Retina (tissue), 1 donor: ENCODE data around the gene EFR3B.
"Not testable (repeated sequence)": the region's sequence is repeated elsewhere in the genome, so short reads cannot be mapped to it uniquely, and the experiment has no call there.

Experiments used
- DNase-seq: peaks from one replicate; pipeline ENCODE4 v3.0.0-alpha.2; 2016

Gene EFR3B

DNA sequence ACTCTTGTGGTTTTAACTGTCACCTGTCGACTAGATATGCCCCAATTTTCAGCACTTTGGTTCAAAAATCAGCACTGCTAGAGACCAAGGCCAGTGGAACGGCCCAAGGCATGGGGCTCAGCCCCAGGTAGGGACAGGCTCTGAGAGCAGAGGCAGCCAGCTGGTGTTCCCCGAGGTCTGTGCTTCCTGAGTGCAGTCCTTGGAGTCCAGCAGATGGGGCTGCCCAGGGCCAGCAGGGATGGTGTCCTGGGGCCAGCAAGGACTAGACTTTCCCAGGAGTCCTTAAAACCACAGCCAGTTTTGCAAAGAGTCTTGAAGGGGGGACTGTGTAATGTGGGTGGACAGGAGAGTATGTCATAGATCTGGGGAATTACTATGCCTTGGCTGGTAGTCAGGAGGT, 70.2 kb downstream of the EFR3B start:
- no peak for DNase-seq

DNA sequence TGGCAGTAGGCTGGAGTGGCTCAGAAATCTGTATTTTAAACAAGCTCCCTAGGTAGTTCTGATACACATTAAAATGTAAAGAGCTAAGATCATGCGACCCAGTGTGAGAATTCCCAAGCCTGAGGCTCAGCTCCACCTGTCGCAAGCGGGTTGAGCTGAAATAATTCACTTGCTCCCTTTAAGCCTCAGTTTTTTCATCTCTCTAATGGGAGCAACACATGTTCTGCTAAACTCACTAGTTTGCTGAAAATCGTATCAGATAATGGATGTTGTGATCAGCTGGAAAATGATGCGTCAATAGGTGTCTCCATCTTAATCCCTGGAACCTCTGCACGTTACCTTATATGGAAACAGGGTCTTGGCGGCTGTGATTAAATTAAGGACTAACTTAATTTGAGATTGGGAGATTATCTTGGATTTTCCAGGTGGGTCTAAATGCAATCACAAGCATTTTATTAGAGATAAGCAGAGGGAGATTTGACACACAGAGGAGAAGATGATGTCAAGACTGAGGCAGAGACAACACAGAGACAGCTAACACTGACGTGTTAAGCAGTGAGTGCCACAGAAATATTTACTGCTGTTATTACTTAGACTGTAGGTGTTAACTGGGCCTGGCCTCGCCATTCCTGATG, 73.5 kb downstream of the EFR3B start:
- no peak for DNase-seq

DNA sequence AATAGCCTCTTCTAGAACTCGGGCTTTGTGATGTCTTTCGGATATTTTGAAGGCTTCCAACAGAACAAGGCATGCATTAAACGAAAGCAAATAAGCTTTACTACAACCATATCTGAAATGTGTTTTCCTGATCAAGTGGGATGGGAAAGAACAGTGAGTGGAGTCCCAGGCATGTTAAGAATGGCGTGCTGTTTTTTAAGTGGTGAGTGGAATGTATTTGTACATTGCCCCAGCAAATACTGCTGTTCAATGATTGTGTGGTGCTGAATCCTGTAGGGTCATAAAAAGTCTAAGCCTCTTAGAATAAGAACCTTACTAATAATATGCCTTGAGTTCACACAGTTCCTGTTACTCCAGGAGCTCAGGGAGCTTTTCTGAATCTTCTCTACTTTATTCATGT, 74.0 kb downstream of the EFR3B start:
- DNase-seq = no peak

DNA sequence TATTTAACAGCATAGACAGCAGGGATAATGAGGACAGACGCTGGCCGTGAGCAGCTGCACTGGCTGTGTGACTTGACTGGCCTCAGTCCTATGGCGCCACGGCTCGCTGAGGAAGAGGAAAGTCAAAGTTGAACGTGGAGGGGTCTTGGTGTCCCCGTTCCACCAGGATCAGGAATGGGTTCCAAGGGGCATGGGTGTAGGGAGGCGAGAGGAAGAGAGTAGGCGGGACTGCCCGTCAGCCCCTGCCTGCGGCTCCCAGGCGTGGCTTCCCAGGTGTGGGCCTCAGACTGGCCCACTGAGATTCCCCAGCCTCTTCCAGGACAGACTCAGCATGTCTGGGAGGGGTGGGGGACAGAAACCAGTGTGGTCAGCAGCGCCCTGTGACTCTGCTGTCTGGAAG, 75.1 kb downstream of the EFR3B start:
- DNase-seq = no peak

DNA sequence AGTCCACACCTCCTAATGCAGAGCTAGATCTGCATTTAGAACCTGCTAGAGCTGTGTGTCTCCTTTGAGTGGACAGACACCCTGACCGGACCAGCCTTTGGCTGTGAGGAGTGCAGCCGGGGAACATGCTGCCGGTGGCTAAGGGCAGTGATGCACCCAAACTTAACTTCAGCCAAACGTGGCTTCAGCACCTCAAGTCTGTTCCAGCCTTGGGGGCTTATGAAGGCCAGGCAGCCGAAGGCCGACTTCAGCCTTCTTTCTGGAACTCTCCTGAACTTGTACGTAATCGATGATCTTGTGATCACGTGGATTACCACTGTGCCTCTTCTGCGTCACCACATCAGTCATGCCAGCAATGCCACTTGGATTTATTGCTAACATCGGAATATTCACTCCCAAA, 77.4 kb downstream of the EFR3B start:
- no peak for DNase-seq

DNA sequence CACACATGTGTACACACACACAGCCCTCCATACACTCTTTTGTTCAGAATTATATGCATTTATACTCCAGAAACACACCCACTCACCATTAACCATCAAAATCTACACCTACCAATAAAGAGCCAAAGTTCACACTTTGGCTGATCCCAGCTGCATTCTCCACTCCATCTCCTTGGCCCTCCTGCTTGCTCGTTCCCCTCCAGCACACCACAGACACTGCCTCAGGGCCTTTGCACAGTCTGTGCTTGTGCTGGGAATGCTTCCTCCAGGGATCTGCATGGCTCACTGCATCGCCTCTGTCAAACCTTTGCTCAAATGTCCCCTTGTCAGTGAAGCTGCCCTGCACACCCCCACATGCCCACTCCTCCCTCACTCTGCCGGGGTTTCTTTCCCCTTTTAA, 80.5 kb downstream of the EFR3B start:
- no peak for DNase-seq

DNA sequence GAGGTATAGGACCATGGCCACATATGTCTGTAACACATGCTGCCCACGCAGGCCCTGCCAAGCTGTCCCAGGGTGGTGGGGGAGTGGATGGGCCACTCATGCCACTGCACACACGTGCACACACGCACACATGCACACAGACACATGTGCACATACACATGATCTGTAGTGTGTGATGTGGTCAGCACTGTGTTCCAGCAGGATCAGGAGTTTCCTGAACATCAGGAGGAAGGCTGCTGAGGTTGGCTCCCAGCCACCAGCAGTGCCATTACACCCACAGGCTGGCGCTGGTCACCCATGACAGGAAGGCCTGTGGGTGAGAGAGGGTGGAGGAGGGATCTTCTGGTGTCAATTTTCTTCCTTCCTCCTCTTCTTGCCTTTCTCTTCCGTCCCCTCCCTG, 81.8 kb downstream of the EFR3B start:
- DNase-seq = no peak

DNA sequence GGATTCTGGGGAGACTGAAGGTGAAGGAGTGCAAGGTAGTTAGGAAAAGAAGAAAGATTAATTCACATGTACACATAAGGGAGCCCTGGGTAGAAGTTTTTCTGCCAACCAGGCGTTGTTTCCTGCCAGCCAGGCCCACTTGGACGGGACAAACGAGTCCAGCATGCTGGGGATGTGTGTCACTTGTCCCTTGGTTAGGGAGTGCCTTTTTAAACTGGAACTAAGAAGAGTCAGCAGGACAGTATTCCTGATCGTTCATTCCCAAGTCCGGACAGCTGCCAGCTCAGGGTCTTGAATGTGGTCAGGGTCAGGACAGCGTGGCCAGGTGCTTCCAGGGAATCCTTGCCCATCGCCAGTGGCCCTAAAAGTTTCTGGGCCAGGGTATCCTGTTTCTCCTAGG, 83.3 kb downstream of the EFR3B start:
- DNase-seq = no peak

DNA sequence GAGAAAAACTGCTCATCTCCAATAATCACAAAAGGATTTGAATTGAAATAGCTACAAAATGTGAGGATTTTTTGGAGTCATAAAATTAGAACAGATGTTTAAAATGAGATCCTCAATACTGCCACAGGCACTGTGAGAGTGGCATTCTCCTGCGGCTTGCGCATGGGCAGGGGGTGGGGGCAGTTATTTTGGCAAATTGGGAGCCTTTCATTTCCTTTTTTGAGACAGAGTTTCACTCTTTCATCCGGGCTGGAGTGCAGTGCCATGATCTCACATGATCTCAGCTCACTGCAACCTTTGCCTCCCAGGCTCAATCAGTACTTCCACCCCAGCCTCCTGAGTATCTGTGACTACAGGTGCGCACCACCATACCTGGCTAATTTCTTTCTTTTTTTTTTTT, 84.1 kb downstream of the EFR3B start:
- no peak for DNase-seq

GRCh38 chr2:25127071-25127470, 85.2 kb downstream of the EFR3B start:
- not testable (repeated sequence) for DNase-seq

DNA sequence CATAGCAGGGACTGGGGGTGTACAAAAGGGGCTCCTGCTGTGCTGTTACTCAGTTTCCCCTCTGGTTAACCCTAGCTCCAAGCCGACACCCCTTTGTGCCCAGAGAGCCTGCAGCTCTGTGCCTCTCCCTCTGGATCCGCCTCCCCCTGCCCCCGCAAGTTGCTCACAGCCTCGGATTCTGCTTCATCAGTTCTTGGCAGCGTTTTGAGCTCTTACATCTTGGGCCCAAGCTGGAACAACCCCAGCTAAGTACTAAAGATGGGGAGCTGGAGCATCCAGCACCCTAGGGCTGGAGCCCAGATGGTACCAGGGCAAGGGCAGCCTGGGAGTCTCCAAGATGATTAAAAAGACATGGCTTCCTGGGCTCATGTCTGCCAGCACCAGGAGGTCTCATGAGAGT, 85.8 kb downstream of the EFR3B start:
- DNase-seq = peak; percentile 12

DNA sequence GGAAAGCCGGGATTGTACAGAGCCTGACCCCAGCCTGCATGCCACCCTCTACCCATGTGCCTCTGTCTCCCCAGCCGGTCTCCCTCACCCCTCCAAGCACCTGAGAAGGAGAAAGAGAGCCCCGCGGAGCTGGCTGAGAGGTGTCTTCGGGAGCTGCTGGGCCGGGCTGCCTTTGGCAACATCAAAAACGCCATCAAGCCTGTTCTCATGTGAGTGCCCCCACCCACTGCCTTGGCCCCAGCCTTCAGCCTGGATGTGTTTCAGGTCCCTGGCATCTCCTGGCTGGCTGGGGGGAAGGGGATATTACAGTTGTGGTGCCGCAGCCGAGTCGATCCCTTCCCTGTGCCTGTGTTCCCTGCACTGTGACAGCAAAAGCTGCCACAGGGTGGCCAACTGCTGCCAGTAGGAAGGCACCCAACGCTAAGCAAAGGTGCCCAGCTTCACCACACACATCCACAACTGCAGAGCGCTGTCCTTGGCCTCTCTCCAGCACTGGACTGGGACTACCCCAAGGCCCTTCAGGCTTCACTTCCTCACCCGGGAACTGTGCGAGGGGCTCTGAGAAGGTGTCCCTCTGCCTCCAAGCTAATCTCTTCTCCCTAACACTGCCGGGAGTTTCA, 88.1 kb downstream of the EFR3B start:
- DNase-seq = no peak

DNA sequence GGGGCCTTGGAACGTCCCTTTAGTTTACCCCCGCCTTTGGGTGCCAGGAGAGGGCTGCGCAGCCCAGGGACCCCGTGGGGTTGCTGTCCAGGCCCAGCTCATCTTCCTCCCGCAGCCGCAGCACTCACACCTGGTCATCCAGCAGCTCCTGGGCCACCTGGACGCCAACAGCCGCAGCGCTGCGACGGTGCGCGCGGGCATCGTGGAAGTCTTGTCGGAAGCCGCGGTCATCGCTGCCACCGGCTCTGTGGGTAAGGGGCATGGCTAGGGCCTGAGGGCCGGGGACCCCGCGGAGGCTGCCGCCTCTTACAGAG, 89.3 kb downstream of the EFR3B start:
- DNase-seq = no peak

- no peak for DNase-seq
Measured at GRCh38 chr2:25131567-25132298, 89.9 kb downstream of the EFR3B start.

GRCh38 chr2:25132299-25132635, 90.4 kb downstream of the EFR3B start:
- DNase-seq = no peak

DNA sequence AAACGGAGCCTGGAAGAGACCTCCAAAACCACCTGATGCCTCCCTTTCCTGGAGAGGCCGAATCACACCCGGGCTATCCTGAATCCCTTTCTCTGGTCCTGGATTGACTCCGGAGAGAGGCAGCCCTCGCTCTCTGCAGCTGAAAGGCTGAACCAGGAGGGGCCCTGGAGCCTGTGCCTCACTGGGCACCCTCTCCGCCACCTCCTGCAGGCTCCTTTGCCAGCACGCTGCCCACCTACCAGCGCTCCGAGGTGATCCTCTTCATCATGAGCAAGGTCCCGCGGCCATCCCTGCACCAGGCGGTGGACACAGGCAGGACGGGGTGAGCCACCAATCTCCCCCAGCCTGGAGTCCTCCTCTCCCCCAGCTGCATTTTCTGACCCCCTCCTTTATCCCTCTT, 90.8 kb downstream of the EFR3B start:
- no peak for DNase-seq

DNA sequence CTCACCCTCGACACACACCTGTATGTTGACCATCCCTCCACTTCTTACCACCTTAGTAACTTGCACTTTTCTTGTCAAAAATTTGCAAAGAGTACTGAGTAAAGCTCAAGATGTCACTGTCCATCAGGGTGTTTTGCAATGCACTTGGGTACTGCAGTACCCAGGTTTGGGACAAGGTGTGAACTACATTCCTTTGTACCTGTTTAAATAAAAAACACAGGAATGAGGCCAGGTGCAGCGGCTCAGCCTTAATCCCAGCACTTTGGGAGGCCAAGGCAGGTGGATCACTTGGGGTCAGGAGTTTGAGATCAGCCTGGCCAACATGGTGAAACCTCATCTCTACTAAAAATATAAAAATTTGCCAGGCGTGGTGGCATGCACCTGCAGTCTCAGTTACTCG, 98.7 kb downstream of the EFR3B start:
- DNase-seq = not testable (repeated sequence)

- DNase-seq = no peak
Measured at GRCh38 chr2:25141120-25141519, 99.2 kb downstream of the EFR3B start.

DNA sequence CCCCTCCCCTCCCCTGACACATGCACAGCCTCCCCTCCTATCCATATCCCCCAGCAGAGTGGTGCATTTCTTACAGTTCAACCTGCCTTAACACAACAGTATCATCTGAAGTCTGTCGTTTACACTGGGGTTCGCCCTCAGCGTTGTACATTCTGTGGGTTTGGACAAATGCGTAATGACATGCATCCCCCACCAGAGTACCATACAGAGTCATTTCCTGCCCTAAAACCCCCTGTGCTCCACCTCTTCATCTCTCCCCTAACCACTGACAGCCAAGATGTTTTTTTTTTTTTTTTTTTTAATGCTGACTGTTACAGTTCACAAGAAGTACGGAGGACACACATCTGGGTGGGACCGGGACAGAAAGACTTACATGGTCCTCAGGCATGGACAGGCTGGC, 103.9 kb downstream of the EFR3B start:
- no peak for DNase-seq

DNA sequence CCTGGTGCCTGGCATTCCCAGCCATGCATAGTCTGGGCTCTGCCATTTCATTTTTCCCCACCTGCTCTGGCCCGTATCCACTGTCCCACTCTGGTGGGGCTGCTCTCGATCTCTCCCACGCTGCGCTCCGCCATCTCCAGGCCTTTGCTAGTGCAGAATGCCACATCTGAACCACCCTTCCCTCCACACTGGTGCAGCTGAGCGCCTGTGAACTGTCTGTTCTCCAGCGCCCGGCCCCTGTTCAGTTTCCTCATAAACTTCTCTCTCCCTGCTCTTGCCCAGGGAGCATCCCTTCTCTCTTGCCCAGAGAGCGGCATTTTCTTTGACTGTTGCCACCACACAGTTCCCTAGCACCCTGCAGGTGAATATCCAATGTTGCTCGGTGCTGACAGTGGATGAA, 105.0 kb downstream of the EFR3B start:
- DNase-seq = no peak

DNA sequence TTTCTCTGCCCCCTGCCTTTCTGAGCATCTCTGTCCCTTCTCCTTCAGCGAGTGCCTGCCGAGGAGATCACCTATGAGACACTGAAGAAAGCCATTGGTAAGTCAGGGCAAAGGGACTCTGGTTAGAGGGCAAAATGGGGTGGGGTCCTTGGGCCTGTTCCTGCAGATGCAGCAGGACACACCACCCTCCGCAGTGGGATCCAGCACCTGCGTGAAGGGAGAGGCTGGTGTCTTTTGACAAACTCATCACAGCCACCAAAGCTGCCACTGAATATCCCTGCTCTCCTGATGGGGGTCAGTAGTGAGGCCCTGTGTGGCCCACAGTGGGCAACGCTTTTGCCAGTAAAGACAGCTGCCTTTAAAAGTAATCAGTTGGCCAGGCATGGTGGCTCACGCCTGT, 107.8 kb downstream of the EFR3B start:
- DNase-seq = no peak

DNA sequence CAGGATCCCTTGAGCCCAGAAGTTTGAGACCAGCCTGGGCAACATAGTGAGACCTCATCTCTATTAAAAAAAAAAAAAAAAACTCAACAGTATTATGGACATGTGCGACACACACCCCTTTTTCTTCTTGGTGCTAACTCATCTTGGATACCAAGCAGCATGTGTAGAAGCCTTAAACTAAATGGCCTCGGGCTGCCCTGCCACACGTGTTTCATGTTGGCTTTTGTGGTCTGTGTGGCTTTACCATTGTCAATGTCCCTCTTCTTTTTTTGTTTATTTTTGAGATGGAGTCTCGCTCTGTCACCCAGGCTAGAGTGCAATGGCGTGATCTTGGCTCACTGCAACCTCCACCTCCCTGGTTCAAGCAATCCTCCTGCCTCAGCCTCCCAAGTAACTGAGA, 109.1 kb downstream of the EFR3B start:
- not testable (repeated sequence) for DNase-seq

DNA sequence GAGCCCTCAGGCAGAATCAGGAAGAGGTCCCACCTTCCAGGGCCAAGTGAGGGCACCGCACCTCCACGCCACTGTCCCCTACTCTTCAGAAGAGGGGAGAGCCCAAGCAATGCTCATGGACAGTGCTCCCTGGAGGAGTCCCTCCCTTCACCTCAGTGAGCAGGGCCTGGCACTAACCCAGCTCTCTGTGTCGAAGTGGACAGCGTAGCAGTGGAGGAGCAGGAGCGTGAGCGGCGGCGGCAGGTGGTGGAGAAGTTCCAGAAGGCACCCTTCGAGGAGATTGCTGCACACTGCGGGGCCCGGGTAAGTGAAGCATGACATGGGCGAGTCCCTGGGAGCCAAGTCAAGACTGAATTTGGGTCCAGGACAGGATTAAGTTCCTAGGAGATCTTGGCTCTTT, 109.8 kb downstream of the EFR3B start:
- no peak for DNase-seq

DNA sequence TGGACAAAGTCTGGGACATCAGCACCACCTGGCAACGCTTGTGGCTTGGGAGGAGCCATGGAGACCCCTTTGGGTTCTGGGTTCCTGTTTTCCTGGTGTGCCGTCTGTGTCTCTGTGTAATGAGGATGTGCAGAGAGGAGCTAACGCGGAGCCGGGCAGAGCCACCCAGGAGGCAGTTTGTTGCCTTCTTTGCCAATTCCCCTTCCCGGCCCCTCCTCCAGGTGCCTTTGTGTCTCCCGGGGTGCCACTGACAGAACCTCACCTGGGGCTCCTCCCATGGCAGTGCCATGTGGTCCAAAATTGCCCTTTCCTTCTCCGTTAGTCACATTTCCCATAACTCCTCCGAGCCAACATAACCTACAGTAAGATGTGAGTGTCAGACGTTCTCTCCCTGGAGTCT, 113.5 kb downstream of the EFR3B start:
- DNase-seq = no peak
